HG02938 (cell line): ENCODE results near the gene CREB3.

Experiments used
- ATAC-seq: cut with Tn5 transposase; IDR thresholded peaks from one replicate; pipeline ENCODE4 v1.9.1; 2021; ENCODE audit warnings: mild to moderate bottlenecking, moderate library complexity; ENCODE audit not compliant: unreplicated experiment

Gene CREB3

DNA sequence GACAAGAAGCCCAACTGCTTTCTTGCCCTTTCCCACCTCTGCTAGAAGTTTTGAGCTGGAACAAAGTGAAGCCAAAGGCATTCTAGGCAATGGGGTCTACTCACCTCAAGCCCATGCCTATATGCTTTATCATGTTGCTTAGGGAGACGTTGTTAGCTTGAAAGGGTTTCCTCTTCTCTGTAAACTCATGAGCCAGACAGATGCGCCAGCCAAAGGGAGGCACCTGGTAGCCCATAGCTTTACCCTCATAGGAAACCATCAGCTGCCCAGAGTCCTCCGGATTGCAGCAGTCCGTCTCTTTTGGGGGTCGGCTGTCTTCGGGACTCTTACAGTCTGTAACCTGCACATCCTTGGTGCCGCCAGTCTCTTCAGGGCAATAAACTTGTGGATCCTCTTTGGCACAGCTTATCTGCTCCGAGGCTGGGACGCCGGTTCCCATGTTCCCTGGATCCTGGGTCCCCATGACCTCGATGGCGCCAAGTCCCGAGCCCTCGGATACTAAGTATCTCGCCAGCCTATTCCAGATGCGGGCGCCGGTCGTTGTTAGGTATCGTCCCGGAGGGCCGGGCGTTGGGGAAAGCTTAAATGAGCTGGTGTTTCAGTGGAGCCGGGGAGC is 15.9 kb downstream of the CREB3 start:
- ATAC-seq = peak; percentile 10

DNA sequence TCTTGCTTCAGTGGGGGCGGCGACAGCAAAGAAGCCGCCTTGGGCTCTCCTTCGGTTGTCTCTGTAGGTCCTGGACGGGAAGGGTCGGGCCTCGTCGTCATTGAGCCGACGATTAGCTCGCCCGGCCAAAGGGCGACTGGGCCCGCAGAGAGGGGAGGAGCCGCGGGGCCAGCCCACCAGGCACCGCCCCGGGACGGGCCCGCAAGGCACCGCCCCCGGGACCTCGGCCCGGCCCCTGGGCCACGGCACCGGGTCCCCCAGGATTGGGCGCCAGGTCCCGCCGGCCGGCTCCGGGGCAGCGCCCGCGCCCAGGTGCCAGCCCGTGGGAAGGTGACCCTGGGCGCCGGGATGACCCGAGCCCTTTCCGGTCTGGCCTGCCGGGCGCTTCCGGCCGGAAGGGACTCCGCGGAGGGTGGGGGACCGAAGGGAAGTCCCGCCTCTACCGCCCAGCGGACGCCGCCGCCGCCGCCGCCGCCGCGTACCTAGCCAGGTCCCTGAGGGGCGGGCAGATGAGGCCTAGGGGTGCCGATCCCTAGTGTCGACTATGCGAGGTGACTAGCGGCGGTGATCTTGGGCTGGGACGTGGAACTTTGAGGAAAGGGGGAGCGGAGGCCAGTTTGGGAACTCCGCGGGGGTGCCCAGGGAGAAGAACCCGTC is 16.5 kb downstream of the CREB3 start, which contains the start of the genes GBA2 and RGP1:
GBA2 (minus strand) TSS at position 371 of the 657 bp plus-strand sequence. CDS start 524 bp downstream, outside the sequence.
RGP1 (plus strand) TSS at position 430 of the 657 bp plus-strand sequence. CDS start 469 bp downstream, outside the sequence.
- ATAC-seq = peak; percentile 72

DNA sequence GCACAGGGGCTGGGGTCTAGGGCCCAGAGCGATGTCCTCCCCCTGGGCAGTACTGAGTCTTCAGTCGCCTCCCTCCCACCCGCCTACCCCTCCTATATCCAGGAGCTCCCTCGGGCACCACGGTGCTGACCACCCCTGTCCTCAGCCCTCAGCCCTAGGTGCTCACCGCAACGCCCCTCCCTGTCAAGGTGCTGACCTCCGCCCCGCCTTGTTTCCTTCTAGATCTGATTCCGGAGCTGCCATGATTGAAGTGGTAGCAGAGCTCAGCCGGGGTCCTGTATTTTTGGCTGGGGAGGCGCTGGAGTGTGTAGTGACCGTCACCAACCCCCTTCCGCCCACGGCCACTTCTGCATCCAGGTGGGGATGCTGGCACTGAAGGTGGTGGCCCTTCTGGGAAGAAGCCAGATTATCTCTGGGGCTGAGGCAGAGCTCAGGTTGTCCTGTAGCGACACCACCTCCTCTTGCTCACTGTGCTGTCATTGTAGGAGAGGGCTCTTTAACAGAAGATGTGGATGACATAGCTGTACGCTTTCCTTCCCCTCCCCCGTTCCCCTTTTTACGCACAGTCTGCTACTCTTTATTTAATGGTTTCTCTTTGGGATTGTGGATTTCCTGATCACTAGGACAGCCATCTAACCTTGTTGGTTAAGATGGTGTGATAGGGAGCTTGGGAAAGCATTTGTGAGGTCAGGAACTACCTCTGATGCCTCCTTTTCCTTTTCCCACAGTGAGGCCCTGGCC is 17.2 kb downstream of the CREB3 start:
- peak; percentile 20 for ATAC-seq

DNA sequence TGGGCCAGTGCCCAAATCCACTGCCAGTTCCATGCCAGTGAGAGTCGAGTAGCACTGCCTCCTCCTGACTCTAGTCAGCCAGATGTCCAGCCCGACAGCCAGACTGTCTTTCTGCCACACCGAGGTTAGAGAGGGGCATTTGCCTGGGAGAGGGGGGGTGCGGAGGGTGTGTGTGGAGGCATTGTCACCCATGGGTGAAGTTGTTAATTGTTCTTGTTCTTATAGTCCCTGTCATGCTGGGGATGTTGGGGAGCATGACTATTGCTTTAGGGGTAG is 17.7 kb downstream of the CREB3 start:
- no peak for ATAC-seq

DNA sequence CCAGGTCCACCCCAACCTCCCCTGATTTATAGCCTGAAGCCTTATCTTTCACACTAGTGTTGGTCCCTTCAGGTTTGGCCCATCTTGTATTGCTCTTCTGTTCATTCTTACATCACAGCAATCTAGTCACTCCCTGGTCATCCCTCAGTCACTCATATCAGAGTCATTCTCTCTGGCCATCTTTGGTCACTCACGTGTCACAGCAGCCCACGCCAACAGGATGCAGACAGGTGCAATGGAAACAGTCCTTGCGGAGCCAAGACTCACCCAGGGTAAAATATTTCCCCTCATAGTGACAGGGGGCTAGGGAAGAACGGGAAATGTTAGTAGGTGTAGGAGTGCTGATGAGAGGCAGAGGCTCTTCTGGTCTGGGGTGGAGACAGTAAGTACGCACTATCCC is 21.0 kb downstream of the CREB3 start:
- ATAC-seq = no peak

DNA sequence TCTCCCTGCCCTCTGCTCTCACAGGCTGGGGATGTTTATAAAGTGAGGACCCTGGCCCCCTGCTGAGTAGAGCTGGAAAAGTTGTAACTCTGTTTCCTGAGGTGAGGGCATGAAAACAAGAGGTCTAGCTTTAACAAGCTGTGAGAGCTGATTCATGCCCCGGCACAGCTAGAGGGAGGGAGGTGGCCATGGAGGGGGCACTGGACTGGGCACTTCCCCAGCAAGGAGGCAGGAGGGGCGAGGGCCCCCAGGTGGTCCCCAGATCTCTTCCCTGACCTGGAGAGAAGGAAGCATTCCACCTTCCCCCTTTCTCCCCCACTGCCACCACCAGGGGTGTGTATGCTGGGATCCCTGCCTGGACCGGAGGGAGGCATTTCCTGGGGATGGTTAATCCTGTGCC is 21.8 kb downstream of the CREB3 start, which contains the start of gene MSMP:
MSMP (minus strand) TSS at position 13 of the 400 bp plus-strand sequence. CDS start 147 bp downstream, outside the sequence.
- ATAC-seq = no peak

DNA sequence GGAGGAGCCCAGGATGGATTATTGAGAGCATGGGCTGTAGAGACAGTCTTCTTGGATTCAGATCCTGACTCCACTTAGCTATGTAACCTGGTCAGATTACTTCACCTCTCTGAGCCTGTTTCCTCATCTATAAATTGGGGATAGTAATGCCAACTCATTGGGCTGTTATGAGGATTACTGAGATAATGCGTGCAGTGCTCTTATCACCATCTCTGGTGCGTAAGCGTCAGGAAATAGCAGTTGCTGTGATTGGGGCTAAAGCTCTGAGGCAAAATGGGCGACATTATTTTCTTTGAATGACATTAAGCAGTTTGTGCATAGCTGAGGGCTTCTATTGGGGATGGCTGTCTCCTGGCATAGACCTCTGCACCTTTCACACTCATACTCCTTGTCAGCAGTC is 22.6 kb downstream of the CREB3 start:
- ATAC-seq = no peak

DNA sequence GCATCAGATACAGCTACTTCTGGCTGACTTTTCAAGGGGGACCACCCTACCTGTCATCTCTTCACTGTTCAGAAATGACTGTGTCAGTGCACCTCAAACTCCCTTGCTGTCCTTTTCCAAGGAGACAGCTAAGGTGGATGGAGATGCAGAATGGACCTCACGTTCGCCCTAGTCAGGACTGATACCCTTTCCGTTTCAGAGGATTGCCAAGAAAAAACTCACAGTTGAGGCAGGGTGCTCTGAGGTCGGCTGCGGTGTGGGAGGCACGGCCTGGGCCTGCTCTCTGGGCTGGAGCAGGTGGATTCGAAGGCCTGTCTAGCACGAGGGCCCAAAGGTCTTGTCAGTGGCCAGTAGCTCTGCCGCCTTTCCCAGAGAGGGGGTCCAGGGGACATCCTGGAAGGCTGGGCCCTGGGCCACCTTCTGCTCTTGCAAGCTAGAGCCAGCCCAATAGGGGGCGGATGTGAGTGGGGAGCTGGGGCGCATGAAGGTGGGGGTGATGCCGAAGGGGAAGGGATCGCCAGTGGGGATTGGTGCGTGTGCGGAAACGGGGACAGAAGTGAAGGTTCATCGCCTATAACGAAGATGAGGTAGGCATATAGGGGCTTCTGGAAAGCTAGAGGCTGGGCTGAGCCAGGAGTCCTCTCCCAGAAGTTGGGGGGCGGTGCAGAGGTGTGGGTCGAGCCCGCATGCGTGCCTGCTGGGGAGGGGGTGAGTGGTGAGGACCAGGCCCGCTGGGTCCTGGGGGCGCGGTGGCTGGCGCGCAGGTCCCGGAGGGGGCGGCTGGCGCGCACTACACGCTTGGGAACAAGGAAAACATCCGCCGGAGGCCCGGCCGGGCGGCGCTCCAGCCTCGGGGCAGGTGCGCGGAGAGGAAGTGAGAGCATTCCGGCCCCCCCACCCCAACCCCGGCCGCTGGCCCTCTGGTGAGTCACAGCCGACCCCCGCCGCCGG is 24.1 kb downstream of the CREB3 start:
- ATAC-seq = peak; percentile 55

DNA sequence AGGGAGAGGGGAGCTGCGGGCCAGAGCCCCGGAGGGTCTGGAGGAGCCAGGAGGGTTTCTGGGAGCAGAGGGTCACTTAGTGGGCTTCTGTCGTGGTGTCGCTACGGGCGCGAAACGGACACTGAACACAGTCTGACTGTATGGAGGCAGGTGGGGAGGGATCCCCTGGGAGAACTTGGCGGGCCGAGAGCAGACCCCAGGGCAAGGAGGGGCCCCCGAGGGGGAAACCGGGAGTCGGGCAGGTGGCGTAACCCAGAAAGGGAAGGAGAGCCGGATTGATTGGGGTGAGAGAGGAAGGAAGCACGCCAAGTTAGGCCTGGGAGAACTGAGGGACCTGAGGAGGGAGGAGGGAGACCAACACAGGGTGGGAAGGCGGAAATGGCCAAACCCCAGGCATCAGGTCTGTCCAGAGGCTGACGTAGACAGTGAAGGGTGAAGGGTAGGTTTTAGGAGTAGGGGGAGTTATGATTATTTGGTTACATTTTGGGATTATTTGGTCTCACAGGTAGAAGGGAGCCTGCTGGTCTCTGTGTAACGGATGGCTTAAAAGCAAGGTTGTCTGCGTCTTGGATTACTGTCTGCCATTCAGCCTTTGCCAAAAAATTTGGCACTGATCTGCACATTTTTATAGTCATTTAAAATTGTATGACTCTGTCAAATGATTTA is 24.9 kb downstream of the CREB3 start:
- ATAC-seq = peak; percentile 34

DNA sequence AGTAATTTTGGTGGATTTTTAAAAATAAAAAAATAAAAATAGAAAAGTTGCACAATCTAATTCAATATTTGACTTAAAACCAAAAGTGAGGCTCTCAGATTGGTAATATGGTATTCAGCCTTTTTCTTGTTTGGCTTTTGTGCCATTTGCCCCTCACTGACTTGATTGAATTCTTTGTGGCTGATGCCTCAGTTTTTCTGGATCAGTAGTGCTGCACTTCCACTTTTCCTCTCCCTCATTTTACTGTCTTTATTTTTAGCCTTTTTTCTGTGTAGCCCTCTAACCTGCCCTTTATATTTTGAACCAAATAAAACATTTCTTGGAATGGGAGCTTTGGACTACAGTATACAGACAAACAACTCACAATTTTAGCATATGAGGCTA is 25.4 kb downstream of the CREB3 start:
- ATAC-seq = no peak

DNA sequence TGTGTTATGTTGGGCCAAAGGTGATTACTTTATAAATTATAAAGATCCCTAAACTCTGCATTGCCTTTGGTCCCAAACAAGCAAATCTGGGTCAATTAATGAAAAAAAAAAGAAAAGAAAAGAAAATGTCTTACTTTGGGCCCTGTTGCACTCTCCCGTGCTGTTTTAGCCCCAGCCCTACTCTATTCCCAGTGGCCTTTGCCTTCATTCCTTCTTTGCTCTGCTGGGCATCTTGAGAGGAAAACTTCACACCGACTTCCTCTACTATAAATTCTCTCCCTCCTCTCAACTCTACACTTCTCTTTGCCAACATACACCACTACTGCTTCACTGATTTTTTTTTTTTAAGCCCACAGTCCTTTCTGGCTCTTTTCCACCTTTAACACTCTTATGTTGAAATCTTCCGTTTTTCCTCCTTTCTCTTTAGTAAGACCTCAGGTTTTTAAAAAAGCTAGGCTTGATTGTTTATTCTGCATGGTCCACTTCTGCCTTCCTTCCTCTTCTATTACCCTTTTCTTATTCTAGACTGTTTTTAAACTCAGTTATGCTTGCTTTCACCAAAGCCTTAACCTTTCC is 26.1 kb downstream of the CREB3 start:
- ATAC-seq = no peak

DNA sequence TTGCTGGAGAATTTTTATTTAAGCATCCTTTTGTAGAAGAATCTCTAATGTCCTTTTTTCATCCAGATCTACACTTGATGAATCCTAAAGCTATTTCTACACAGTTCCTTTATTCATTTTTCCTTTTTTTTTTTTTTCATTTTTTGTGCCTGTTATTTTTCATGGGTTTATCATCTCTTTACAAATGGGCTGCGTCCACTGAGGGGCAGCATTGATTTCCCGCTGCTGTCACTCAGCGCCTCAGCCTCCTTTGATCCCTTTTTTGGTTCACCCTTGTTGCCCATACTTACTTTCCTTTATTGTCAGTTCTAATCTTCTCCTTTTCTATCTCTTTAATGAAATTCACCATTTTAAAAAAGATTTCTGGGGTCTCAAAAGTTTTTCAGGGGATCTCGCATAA is 27.3 kb downstream of the CREB3 start:
- ATAC-seq = no peak

DNA sequence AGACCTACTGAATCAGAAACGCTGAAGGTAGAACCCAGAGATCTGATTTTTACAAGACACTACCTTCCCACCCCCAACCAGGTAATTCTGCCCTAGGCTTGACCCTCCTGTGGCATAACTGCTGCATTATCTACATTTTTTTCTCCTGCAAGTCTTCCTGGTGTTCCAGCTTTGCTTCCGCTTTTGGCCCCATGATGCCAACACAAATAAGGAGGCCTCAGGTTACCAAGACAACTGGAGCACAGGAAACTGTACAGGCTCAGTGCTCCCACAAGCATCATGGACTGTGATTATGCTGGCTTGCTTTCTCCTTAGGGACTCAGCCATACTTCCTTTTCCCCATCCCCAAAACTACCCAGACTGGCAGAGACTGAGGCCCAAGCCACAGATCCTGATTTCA is 28.2 kb downstream of the CREB3 start:
- no peak for ATAC-seq

DNA sequence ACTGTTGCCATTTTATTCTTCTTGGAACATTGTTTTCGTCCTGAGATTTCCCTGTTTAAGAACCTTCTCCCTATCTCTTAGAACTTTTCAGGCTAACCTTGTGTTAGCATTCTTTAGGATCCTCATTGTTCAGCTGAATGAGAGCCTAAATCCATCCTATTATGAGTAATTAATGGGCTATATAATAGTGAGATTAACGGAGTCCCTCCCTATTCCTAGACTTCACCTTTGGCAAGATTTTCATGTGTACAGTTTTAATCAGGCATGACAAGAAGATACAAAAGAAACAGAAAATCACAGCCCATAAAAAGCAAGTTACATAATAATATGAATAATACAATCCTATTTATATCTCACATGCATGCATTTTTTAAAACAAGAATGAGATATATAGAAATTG is 30.7 kb downstream of the CREB3 start:
- ATAC-seq = no peak

DNA sequence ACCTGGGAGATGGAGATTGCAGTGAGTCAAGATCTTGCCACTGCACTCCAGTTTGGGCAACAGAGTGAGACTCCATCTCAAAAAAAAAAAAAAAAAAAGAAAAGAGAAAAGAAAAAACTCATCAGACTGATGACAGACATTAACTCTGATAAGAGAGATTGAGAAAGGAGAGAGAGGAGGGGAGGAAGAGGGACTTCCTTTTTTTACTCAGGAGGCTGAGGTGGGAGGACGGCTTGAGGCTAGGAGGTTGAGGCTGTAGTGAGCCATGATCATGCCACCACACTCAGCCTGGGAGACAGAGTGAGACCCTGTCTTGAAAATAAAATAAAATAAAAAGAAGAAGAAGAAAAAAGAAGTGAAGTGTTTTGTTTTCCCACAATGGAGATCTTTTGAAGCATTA is 31.3 kb downstream of the CREB3 start:
- ATAC-seq = no peak

DNA sequence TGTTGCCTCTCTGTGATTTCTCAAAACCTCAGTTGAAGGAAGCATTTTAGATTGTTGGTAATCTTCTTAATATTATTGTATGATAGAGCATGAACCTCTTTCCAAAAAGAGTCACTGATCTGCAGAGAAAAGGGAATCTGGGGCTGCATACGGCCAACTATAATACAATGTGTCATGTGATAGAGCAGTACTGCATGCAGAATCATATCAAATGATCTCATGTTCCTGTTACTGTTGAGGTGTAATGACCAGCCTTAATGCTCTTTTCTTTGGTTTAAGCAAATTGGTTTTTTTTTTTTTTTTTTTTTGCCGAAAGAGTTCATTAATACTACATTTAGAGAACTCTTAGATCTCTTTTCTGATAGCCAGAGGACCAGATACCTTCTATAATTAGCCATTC is 34.5 kb downstream of the CREB3 start:
- ATAC-seq = no peak

DNA sequence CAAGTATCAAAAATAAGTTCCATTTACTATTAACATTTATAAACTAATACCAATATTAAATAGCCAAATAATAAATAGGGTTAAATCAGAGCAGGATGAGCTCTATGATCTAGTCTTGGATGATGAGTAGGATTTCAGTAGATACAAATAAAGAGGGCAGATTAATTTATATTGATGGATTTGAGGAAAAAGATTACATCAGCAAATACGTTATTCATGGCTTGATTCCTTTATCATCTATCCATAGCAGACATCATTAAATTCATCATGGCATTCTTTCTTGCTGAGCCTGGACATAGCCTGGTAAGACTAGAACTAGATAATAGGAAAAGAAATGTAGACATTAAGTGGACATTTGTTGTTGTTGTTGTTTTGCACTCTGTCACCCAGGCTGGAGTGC is 35.0 kb downstream of the CREB3 start:
- ATAC-seq = no peak

DNA sequence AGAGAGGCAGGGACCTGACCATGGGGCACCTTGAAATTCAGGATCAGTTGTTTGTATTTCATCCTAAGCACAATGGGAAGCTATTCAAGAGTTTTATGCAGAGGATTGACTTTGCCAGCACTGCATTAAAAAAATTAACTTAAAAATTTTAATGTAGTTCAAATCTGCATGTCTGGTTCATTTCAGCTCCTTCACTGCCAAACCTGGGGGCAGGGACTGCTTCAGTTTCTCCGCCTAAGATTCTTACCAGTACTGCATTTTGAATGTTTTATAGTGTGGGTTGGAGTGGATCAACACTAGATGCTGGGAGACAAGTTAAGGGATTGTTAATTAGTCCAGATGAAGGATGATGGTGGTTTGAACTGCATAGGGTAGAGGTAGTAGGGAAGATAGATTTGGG is 37.3 kb downstream of the CREB3 start:
- no peak for ATAC-seq

DNA sequence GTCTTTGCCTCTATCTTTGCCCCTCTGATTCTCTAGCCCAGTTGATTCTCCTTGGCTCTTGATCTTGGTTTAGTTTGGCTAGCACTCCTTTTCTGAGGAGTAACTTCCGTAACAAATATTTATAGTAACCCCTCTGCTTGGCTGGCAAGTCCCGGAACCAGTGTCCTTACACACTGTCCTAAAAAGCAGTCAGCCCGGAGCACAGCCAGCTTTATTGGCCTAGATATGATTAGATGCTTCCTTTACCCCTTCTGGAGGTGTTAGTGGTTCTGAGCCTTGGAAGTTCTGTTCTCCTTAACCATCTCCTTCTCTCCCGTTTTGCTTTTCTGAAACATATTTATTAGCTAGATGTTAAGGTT is 38.6 kb downstream of the CREB3 start:
- ATAC-seq = no peak

DNA sequence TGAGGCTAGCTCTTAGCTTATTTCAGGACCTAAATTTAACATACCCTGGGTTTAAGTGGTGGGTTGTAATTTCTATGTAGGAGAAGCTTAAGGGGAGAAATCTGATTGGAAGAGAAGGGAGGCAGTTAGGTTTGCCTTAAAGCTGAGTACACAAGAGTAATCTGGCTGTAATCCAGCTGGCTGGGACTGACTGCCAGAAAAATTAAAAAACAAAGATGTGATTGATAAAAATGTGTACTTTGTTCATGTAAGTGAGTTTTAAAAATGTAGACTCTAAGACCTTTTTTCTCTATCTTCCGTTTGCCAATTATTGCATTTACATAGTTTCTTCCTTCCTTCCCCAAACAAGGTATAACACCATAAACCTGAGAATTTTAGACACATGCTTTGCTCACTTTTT is 39.1 kb downstream of the CREB3 start:
- ATAC-seq = no peak
